Measurements from ENCODE around the gene CUX1.
"Not testable (repeated sequence)": the region's sequence is repeated elsewhere in the genome, so short reads cannot be mapped to it uniquely, and the experiment has no call there.

Gene CUX1

DNA sequence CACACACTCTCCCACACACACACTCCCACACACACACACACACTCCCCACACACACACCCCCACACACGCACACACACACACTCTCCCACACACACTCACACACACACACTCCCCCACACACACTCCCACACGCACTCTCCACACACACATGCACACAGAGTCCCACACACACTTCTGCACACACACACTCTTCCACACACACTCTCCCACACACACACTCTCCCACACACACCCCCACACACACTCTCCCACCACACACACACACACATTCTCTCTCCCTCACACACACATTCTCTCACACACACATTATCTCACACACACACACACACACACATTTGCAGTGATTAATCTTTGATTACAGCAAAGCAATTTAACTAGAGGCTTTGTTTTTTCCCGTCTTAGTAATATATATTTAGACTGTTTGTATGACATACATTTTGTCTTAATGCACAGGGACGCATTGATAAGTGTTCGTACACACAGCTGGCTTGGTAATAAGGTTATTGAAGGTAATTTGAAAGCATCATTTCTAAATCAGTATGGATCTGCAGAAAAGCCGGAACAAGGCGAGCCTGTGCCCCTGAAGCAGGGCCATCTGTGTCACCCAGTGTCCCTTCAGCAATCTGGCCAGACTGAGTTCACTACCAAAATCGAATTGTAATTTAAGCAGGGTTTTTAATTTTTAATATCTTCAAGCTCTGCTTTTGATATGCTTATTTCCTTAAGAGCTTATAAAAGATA, 399.3 kb downstream of the CUX1 start:
- no peak for DNase-seq (ENCODE audit: low read depth)

DNA sequence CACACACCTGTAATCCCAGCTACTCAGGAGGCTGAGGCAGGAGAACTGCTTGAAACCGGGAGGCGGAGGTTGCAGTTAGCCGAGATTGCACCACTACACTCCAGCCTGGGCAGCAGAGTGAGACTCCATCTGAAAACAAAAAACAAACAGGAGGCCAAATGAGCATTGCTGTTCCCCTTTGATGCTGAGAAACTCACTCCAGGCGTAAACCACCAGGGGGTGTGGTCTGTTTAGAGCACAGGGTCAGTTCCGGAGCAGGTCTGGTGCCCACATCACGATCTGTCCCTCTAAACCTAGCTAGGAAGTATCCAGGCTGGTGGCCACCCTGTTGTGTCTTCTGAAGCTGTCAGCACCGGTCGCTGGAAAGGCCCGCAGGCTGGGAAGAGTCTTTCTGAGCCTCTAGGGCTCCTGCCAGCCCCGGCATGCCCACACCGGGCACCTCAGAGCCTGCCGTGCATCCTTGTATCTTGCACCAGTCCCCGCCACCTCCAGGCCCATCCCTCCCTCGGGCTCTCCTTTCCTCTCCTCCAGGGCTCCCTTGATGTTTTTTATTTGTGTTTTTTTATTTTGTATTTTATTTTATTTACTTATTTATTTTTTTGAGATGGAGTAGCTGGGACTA, 402.9 kb downstream of the CUX1 start:
- DNase-seq (ENCODE audit: low read depth): no peak

DNA sequence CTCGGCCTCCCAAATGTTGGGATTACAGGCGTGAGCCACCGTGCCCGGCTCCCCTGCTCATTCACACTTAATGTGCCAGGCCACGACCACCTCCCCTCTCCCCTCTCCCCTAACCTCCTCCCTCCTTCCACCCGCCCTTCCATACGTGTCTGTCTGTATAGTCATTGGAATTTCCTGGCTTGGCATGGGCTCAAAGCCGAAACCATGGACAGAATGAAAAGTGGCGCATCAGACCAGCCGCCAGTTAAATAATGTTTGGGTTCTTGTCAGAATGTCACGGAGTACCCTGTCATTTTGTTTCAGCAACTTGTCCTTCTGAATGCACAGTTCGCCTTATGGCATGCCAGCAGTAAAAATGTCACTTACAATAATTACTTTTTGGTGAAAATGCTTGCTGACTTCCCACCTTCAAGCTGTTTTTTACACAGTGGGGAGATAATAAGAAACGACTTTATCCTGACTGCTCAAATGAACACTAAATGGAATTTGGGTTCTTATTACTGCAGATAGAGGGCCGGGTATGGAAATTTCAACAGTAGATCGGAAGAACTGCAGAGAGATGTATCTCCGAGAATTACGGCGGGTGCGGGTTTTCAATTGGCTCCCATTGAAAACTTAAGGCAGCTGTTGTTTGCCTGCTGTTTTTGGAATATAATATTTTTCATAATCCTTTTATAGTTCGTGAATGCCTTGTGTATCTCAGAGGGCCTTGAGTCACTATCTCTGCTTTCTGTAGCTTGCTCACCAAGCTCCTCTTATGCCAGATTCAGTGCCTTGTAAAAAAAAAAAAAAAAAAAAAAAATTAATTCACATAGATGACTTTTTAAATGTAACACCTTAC, 403.8 kb downstream of the CUX1 start:
- DNase-seq (ENCODE audit: low read depth): no peak

DNA sequence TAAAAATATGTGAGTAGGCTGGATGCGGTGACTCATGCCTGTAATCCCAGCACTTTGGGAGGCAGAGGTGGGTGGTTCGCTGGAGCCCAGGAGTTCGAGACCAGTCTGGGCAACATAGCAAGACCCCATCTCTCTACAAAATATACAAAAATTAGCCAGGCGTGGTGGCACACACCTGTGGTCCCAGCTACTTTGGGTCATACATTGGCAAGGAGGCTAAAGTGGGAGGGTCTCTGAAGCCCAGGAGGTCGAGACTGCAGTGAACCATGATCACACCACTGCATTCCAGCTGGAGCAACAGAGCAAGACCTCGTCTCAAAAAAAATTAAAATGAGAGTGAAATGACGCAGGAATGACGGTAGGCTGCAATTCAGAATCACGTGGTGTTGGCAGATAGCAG, 404.5 kb downstream of the CUX1 start:
- no peak for DNase-seq (ENCODE audit: low read depth)

DNA sequence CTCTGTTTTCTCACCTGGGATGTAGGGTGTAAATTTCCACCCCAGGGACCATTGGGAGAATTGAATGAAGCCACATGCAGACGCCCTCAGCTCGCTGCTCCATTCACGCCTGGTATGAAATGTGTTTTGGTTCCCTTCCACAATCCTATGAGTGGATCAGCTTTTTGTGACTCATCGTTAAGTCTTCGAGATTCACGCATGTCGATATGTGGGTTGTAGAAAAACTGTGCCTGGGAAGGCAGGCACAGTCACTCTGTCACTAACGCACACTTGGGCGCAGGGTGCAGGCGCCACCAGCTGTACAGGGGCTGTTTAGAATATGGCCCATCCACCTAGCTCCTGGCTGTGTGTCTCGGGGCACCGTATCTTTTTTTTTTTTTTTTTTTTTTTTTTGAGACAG, 405.0 kb downstream of the CUX1 start:
- DNase-seq (ENCODE audit: low read depth): no peak

DNA sequence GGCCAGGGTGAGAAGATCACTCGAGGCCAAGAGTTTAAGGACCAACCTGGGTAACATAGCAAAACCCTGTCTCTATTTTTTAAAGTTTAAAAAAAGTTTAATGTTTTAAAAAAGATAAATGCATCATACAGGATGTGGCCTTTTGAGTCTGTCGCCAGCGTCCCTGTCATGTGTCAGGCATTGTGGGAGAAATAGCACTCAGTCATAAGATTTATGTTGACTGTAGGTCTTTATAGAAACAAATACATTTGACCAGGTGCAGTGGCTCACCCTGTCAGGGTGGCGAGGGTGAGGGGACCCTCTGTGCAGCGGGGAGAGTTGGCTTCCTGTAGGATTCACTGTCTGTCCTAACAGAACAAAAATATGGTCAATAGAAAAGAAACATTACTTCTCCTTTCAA, 405.8 kb downstream of the CUX1 start:
- no peak for DNase-seq (ENCODE audit: low read depth)

DNA sequence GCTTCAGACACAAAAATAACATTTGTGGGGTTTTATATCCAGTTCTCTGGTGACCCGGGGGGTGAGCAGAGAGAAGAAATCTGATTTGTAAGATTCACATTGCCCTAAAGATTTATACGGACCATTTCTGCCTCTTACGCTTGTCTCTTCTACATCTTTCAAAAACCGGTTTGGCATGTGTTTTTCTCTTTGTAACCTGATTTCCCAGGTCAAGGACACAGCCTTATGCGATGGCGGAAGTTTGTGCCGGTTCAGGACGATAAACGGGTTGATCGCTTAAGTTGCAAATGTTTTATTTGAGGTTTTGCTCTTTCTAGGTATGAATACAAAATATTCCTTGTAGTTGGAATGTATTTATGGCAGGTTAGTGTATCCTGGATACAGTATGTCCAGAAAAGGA, 407.6 kb downstream of the CUX1 start:
- DNase-seq (ENCODE audit: low read depth): no peak

DNA sequence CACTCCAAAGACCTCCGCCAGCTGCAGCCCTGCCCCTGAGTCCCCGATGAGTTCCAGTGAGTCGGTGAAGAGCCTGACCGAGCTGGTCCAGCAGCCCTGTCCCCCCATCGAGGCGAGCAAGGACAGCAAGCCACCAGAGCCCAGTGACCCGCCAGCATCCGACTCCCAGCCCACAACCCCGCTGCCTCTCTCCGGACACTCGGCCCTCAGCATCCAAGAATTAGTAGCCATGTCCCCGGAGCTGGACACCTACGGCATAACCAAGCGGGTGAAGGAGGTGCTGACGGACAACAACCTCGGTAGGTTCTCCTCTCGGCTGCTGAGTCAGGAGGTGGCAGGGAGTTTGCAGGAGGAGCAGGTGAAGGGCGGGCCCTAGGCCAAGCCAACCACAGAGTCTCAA, 409.9 kb downstream of the CUX1 start:
- DNase-seq (ENCODE audit: low read depth): no peak

DNA sequence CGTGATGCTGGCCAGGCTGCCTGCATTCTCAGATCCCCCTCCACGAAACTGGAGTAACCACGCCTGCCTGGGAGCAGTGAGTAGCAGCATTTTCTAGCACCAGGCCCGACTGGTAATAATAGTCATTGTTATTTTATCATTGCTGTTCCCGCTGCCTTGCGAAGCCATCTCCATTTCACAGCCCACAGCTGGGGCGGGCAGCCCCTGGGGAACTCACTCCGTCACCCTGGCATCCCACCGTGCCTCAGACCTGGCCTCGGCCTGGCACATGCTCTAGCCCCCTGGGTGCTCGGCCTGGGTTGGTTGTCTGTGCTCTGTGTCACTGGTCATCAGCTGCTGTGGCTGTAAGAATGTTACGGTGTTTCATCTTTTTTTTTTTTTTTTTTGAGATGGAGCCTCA, 411.5 kb downstream of the CUX1 start:
- no peak for DNase-seq (ENCODE audit: low read depth)

DNA sequence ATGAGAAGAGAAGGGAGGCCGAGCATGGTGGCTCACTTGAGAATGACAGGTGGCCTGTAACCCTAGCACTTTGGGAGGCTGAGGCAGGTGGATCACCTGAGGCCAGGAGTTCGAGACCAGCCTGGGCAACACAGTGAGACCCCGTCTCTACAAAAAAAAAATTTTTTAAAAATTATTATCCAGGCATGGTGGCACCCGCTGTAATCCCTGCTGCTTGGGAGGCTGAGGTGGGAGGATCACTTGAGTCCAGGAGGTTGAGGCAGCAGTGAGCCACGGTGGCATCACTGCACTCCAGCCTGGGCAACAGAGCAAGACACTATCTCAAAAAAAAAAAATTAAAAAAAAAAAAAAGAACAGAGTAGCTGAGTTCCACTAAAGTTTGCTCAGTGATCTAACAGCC, 412.7 kb downstream of the CUX1 start:
- not testable (repeated sequence) for DNase-seq (ENCODE audit: low read depth)

DNA sequence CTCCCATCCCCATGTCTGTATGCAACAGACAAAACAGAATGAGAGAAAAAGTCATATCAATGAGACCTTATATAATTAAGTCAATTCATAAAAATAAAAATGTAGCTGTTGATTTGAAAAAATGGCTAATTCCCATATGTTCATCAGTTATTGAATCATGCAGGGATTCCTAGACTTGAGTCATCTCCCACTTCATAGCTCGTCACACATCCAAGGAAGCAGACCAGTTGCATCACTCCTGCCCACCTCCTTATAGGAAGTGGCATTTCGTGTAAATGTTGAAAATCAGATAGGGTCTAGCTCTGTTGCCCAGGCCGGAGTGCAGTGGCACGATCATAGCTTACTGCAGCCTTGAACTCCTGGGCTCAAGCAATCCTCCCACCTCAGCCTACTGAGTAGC, 413.2 kb downstream of the CUX1 start:
- no peak for DNase-seq (ENCODE audit: low read depth)

DNA sequence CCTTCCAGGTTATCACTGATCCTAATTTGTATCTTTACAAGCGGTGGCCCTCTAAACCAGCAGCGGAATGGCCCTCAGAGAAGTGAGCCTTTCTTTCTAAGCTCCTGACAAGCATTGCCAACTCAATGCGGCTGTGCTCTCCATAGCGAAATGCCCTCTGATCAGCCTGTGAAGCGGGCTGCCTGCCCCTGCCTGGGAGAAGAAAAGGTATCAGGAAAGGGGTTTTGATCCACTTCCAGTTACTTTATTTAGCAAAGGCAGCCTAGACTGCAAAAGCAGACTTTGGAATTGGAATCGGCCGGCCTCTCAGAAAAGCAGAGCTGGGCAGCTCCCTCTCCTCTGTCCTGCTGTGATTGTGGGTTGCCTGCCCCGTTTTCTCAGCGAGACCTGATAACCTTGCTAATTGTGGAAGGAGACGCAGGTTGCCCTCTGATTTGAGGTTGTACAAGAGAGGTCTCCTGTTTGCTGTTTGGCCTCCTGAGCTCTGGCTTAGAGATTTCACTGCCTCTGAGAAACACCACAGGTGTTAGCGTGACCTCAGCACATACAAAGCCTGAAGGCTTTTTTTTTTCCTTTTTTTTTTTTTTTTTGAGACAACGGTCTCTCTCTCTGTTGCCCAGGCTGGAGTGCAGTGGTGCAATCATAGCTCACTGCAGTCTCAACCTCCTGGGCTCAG, 415.3 kb downstream of the CUX1 start:
- no peak for DNase-seq (ENCODE audit: low read depth)

DNA sequence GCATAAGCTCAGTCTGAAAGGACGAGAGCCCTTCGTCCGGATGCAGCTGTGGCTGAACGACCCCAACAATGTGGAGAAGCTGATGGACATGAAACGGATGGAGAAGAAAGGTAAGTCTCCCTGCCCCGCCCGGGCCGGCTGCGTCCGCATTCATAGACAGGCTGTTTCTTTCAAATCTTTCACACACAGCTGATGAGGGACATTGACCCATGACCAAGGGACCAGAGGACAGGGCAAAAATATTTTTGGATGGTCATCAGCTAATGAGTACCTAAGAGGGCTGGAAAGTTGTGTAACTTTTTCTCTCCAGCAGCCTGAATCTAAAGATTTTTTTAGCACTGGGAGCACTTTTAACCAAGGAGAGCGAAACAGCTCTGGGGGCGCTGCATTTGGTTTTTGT, 416.7 kb downstream of the CUX1 start:
- DNase-seq (ENCODE audit: low read depth): no peak

DNA sequence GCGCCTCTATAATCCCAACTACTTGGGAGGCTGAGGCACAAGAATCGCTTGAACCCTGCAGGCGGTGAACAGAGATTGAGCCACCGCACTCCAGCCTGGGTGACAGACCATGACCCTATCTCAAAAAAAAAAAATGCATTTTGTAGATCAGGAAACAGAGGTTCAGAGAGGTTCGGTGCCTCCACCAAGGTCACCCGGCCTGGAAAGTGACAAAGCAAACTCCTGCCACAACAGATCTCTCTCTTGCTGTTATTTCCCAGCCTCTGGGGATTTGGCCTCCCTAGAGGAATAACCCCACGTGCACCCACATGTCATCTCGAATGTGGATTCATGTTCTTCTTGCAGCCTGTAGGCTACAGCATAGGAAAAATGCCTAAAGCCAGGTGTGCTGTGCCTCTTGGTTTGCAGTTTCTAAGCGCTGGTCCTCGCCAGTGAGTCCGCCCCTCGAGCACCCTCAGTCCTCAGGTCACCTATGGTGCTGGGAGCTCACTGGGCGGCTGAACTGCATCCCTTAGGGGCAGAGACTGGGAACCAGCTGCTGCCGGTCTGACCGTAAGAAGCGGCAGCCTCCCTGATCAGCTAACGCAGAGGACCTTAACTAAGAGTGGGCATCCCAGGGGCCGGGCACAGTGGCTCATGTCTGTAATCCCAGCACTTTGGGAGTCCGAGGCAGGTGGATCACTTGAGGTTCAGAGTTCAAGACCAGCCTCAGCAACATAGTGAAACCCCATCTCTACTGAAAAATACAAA, 417.6 kb downstream of the CUX1 start:
- no peak for DNase-seq (ENCODE audit: low read depth)

DNA sequence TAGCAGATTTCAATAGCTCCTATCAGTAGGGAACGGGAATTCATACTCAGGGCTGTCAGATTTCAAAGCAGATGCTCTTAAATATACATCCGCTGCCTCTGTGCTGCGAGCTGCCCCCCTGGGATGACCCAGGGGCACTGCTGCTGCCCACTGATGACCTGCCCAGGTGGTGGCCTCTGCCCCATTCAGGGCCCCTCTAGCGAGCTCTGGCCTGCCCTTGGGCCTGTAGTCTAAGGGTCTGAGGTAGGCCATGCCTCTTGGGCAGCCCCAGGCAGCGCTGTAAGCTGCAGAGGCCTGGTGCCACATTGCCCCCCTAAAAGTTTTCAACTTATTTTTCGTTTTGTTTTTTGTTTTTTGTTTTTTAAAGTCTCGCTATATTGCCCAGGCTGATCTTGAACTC, 418.7 kb downstream of the CUX1 start:
- DNase-seq (ENCODE audit: low read depth): no peak

DNA sequence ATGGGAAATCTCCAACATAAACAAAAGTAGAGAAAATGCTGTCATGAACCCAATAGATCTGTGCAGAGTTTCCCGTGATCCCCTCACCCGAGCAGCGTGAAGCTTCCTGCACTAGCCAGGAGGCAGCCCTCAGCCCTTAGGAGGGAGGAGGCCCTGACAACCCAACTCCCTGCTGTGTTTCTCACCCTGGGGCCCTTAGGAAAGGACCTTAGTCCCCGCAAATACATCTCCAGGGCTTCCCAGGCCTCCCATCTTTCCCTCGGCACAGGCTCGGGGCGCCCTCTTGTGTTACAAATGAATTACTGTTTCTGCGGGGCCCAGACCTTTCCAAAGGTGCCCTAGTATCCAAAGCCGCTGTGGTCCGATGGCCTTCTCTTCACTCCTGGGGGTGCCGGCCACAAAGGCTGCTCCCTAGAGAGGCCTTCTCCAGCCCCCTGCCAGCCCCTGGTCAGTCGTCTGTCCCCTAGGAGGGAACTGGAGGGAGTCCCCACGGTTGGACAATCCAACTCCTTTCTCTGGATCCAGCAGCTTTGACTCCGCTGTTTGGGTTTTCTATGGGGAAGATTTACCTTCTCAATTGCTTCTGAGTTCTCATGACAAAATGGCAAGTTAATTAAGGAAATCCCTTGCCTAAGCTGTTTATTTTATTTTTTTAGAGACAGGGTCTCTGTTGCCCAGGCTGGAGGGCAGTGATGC, 419.3 kb downstream of the CUX1 start:
- DNase-seq (ENCODE audit: low read depth): no peak

DNA sequence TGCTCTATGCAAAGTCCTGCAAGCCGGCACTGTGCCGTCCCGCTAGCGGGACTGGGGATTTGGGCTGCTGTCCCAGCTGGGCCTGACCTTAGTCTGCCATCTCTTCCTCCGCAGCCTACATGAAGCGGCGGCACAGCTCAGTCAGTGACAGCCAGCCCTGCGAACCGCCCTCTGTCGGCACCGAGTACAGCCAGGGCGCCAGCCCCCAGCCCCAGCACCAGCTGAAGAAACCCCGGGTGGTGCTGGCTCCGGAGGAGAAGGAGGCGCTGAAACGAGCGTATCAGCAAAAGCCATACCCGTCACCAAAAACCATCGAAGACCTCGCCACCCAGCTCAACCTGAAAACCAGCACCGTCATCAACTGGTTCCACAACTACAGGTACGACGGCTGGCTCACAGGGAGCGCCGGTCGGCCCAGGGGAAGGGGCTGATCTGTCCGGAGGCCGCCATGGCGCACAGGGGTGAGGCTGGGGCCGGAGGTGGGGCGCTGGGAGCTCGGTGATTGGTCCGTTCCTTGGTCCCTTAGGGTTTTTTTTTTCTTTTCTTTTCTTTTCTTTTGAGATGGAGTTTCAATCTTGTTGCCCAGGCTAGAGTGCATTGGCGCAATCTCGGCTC, 421.9 kb downstream of the CUX1 start:
- no peak for DNase-seq (ENCODE audit: low read depth)

DNA sequence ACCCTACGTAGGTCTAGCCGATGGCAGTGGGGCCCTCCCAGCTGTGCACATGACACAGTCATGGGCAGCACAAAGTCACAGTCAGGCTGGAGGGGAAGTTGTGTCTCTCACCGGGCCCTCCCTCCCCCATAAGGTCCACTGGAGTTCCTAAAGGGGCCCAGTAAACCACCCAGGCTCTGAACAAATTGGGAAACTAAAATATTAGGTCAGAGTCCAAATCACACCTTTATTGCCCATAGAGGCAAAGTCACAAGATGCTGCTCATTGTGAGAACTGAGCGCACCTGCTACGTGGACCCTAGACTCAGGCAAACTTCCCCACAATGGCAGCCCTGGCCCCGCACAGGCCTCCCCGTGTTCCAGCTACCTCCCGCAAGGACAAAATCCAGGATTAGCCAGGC, 424.0 kb downstream of the CUX1 start:
- no peak for DNase-seq (ENCODE audit: low read depth)

DNA sequence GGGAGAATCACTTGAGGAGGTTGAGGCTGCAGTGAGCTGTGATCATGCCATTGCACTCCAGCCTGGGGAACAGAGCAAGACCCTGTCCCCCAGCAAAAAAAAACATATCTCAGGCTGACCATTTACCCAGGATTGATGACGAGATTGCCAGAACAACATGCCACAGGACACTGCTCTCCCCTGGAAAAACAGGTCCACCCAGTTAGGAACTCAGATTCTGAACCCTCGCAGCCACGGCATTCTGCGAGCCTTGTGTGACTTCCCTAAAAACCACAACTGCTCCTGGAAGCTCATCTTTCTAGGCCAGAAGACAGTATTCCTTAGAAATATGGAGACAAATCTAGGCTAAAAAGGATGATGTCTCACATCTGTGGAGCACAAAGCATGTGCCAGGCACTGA, 427.2 kb downstream of the CUX1 start:
- DNase-seq (ENCODE audit: low read depth): no peak

DNA sequence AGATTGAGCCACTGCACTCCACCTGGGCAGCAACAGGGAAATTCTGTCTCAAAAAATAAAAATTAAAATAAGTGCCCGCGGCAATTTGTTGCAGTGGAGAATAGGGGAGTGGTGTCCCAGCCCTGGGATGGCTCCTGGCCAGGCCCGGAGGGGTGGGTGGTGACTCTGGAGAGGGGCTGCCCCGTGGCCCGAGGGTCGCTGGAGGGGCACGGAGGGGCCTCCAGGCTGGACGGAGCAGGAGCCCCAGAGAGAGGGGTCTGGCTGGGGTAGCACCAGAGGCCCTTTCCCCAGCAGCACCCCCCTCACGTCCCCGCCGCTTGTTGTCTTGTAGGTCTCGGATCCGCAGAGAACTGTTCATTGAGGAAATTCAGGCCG, 430.6 kb downstream of the CUX1 start:
- DNase-seq (ENCODE audit: low read depth): no peak
